ENCODE results near the gene ARHGAP10. TPM values are rescaled to one million over a fixed set of nuclear protein-coding genes. Genes with fewer than 3 reads are reported as not detected.

Gene ARHGAP10
- total and polyA plus RNA-seq, 10 of the 15 experiments (the other 5 are each of a cell fraction or from before 2014, with no cell fraction given), result 1.3 to 25.8 (median 17.2) TPM

DNA sequence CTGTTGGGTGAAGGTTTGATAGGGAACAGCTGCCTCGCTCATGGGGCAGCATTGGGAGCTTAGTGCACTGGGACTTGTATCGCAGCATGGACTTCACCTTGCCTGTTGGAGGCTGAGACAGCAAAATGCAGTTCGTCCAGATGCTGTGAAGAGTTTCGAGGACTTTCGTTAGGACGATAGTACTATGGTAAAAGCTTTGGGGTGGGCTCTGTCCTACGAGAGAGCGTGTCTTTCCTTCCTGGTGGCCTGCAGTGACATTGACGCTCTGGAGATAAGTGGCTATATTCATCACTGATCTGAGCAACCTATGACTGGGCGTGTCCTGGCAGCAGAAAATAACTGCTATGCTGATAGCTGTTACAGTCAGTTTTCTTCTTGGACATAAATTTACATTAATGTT, 44.8 kb downstream of the ARHGAP10 start (continued):
- no peak for TF ChIP-seq IKZF1 (conservative IDR thresholded peaks at IDR 0.05)
- no peak for TF ChIP-seq CBX3 (IDR thresholded peaks at IDR 0.05; ENCODE audit: borderline replicate concordance, low read depth)

DNA sequence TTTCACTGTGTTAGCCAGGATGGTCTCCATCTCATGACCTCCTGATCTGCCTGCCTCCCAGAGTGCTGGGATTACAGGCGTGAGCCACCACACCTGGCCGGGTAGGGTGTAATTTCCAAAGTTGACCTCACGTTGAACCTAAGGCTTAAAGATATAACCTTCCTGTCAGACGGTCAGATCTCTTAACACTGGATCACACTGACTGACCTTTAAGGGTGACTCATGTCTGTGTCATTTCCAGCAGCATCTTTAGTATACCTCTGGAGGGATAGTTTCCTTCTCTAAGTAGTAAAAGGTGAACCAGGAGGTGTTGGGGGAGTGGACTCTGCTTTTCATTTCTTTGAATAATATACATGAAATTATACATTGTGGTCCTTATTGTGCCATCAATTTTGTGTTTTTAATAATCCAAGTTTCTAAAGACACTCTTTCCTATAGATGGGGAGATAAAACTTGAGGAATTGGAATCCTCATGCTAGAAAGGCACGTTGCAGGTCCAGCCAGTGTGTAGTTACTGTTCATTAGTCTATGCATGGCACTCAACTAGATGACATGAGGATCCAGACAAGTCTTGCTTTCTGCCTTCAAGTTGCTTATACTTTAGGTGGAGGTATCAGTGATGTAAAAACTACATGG, 45.7 kb downstream of the ARHGAP10 start:
- H3K4me3 ChIP-seq, result no peak overlapping the region
- ChIA-PET SMC1A (ENCODE audit: uncharacterized antibody, unreplicated experiment) (interaction anchor here (0.9 to 1.9 kb wide), 3 partner anchors 15 to 28 kb away, joined by 5 to 9 read pairs (median 6); no protein-coding TSS in a partner anchor), CTCF (interaction anchor here (1.3 kb wide), 1 partner anchor 17 kb away, joined by 6 read pairs; no protein-coding TSS in a partner anchor), RAD21 (ENCODE audit: unreplicated experiment) (interaction anchor here (1.2 kb wide), 1 partner anchor 60 kb away, joined by 3 read pairs; no protein-coding TSS in a partner anchor), POLR2A (interaction anchor here (0.8 to 0.9 kb wide), 2 partner anchors 17 to 160 kb away, joined by 3 to 4 read pairs; partner anchors contain the start of gene TMEM184C)
- WGBS (ENCODE audit: insufficient coverage, insufficient replicate concordance, low lambda C conversion rate, missing lambda C conversion rate), result 62% methylated on average over 5 of the region's 5 CpGs
- no peak for DNase-seq (ENCODE audit: low read depth, low spot score)
- no peak for FAIRE-seq
- in situ Hi-C loops (cut with MboI), result no loop called here
- no peaks in the 10 kb centered on the region; a peak in 1 of 4 replicates for H3K36me3 ChIP-seq (ENCODE audit: control insufficient read depth in 2 of 2, insufficient read depth in 2 of 2, low read length in 1 of 2)
- no peaks in the 10 kb centered on the region for H3K27me3 ChIP-seq (replicated peaks in 1 of 2; ENCODE audit: control insufficient read depth in 2 of 2, insufficient read depth in 2 of 2, low read length in 1 of 2)
- peak overlapping the region; percentile 98 for H3K27ac ChIP-seq (ENCODE audit: control insufficient read depth, insufficient read depth)
- peaks cover 49% of the 10 kb centered on the region for H3K4me1 ChIP-seq (ENCODE audit: control insufficient read depth, insufficient read depth, low read length)
- BruUV-seq (replicated peaks), result no TSS peak
- H4K20me1 ChIP-seq (ENCODE audit: control insufficient read depth, insufficient read depth), result no peaks in the 10 kb centered on the region
- no peak overlapping the region for H3K9ac ChIP-seq (ENCODE audit: control insufficient read depth, insufficient read depth, low read length)
- H3K79me2 ChIP-seq (ENCODE audit: control insufficient read depth, insufficient read depth, low read length), result peaks cover 83% of the 10 kb centered on the region
- intact Hi-C loops (cut with micrococcal nuclease; ENCODE audit: unreplicated experiment), result loop anchor here (2.0 kb wide), 2 partner anchors 43 to 89 kb away; no protein-coding TSS in a partner anchor
- no peak for ATAC-seq
- H3K4me2 ChIP-seq (ENCODE audit: control insufficient read depth, insufficient read depth), result no peak overlapping the region
- H2AFZ ChIP-seq (ENCODE audit: control insufficient read depth, low read depth, low read length), result no peak overlapping the region
- H3K9me3 ChIP-seq (replicated peaks; ENCODE audit: control insufficient read depth, insufficient read depth, low read length), result no peaks in the 10 kb centered on the region
- TF ChIP-seq, protein P1, sequence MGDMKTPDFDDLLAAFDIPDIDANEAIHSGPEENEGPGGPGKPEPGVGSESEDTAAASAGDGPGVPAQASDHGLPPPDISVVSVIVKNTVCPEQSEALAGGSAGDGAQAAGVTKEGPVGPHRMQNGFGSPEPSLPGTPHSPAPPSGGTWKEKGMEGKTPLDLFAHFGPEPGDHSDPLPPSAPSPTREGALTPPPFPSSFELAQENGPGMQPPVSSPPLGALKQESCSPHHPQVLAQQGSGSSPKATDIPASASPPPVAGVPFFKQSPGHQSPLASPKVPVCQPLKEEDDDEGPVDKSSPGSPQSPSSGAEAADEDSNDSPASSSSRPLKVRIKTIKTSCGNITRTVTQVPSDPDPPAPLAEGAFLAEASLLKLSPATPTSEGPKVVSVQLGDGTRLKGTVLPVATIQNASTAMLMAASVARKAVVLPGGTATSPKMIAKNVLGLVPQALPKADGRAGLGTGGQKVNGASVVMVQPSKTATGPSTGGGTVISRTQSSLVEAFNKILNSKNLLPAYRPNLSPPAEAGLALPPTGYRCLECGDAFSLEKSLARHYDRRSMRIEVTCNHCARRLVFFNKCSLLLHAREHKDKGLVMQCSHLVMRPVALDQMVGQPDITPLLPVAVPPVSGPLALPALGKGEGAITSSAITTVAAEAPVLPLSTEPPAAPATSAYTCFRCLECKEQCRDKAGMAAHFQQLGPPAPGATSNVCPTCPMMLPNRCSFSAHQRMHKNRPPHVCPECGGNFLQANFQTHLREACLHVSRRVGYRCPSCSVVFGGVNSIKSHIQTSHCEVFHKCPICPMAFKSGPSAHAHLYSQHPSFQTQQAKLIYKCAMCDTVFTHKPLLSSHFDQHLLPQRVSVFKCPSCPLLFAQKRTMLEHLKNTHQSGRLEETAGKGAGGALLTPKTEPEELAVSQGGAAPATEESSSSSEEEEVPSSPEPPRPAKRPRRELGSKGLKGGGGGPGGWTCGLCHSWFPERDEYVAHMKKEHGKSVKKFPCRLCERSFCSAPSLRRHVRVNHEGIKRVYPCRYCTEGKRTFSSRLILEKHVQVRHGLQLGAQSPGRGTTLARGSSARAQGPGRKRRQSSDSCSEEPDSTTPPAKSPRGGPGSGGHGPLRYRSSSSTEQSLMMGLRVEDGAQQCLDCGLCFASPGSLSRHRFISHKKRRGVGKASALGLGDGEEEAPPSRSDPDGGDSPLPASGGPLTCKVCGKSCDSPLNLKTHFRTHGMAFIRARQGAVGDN (IDR thresholded peaks at IDR 0.05), result no peak
- TF ChIP-seq BHLHE40 (IDR thresholded peaks at IDR 0.05; ENCODE audit: borderline replicate concordance in 1 of 2, low read depth in 2 of 2, low read length in 1 of 2) (no peak), CEBPB (IDR thresholded peaks at IDR 0.05; ENCODE audit: borderline replicate concordance in 1 of 2, low read depth in 2 of 2, low read length in 2 of 2) (no peak), STAT1 (conservative IDR thresholded peaks at IDR 0.05) (no peak)
- TF ChIP-seq, protein P2, sequence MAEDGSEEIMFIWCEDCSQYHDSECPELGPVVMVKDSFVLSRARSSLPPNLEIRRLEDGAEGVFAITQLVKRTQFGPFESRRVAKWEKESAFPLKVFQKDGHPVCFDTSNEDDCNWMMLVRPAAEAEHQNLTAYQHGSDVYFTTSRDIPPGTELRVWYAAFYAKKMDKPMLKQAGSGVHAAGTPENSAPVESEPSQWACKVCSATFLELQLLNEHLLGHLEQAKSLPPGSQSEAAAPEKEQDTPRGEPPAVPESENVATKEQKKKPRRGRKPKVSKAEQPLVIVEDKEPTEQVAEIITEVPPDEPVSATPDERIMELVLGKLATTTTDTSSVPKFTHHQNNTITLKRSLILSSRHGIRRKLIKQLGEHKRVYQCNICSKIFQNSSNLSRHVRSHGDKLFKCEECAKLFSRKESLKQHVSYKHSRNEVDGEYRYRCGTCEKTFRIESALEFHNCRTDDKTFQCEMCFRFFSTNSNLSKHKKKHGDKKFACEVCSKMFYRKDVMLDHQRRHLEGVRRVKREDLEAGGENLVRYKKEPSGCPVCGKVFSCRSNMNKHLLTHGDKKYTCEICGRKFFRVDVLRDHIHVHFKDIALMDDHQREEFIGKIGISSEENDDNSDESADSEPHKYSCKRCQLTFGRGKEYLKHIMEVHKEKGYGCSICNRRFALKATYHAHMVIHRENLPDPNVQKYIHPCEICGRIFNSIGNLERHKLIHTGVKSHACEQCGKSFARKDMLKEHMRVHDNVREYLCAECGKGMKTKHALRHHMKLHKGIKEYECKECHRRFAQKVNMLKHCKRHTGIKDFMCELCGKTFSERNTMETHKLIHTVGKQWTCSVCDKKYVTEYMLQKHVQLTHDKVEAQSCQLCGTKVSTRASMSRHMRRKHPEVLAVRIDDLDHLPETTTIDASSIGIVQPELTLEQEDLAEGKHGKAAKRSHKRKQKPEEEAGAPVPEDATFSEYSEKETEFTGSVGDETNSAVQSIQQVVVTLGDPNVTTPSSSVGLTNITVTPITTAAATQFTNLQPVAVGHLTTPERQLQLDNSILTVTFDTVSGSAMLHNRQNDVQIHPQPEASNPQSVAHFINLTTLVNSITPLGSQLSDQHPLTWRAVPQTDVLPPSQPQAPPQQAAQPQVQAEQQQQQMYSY (CRISPR knock-in tag; IDR thresholded peaks at IDR 0.05), result no peak
- TF ChIP-seq, protein P3, sequence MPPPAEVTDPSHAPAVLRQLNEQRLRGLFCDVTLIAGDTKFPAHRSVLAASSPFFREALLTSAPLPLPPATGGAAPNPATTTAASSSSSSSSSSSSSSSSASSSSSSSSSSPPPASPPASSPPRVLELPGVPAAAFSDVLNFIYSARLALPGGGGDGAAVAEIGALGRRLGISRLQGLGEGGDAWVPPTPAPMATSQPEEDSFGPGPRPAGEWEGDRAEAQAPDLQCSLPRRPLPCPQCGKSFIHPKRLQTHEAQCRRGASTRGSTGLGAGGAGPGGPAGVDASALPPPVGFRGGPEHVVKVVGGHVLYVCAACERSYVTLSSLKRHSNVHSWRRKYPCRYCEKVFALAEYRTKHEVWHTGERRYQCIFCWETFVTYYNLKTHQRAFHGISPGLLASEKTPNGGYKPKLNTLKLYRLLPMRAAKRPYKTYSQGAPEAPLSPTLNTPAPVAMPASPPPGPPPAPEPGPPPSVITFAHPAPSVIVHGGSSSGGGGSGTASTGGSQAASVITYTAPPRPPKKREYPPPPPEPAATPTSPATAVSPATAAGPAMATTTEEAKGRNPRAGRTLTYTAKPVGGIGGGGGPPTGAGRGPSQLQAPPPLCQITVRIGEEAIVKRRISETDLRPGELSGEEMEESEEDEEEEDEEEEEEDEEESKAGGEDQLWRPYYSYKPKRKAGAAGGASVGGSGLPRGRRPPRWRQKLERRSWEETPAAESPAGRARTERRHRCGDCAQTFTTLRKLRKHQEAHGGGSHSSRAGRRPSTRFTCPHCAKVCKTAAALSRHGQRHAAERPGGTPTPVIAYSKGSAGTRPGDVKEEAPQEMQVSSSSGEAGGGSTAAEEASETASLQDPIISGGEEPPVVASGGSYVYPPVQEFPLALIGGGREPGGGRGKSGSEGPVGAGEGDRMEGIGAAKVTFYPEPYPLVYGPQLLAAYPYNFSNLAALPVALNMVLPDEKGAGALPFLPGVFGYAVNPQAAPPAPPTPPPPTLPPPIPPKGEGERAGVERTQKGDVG (CRISPR knock-in tag; IDR thresholded peaks at IDR 0.05), result no peak

Data from GM12878 (cell line).